ENCODE data around the gene NUTM2G.
"Not testable (repeated sequence)": the region's sequence is repeated elsewhere in the genome, so short reads cannot be mapped to it uniquely, and the experiment has no call there.

DNA sequence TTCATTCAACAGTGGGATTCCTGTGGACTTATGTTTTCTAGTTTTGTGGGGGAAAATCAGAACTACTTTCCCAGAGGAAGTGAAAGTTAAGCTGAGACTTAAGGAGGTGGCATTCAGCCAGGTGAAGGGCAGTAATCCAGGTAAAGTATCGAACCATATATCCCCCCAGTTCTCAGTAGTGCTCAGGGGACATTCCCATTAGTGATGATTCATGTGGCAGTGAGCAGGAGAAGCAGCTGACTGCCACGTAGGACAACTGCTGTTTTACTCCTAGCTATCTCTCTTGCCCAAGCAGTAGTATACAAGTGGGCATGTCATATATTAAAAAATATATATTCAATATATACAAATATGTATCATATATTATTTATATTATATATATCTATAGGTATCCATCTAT lies 13.1 kb upstream of the NUTM2G start:
- TF ChIP-seq SMAD1 (CRISPR knock-in tag; IDR thresholded peaks at IDR 0.05; ENCODE audit: borderline replicate concordance, low read depth); ZNF207 (IDR thresholded peaks at IDR 0.05; ENCODE audit: borderline replicate concordance); ZSCAN12 (CRISPR knock-in tag; IDR thresholded peaks at IDR 0.05); ZFP36 (IDR thresholded peaks at IDR 0.05; ENCODE audit: borderline replicate concordance, low read depth, low read length, partially characterized antibody); ZNF274 (CRISPR knock-in tag; IDR thresholded peaks at IDR 0.05); ZBTB1 (CRISPR knock-in tag; IDR thresholded peaks at IDR 0.05; ENCODE audit: borderline replicate concordance); ADNP (CRISPR knock-in tag; IDR thresholded peaks at IDR 0.05); SP1 (IDR thresholded peaks at IDR 0.05); SP1 (CRISPR knock-in tag; IDR thresholded peaks at IDR 0.05); CREM (IDR thresholded peaks at IDR 0.05); CREM (CRISPR knock-in tag; IDR thresholded peaks at IDR 0.05): not testable (repeated sequence)

All from HepG2 (cell line).